Naive thymus-derived CD4-positive, alpha-beta T cell (primary cell): ENCODE measurements around the gene F13A1. TPM values are rescaled to one million over a fixed set of nuclear protein-coding genes. Genes with fewer than 3 reads are reported as not detected.

Experiments
- microRNA-seq: library from miRNA; unstranded; fragments of <30 nt; microRNA quantifications from one replicate; pipeline ENCODE4 v1.2.0, GENCODE V29; 2022; ENCODE audit warnings: borderline microRNAs expressed
- polyA plus RNA-seq, 2 donors: library from polyadenylated mRNA; unstranded; fragments of 300-500 nt; fragmentation: Illumina TruSeq; gene quantifications; one replicate each; pipeline ENCODE4 v1.2.3, GENCODE V29; 2021
- total RNA-seq, 6 experiments: library from RNA in 5 of 6; stranded (reverse) in 5 of 6; gene quantifications; 1 replicate in 5 of 6; 2 replicates in 1 of 6; pipeline ENCODE4 v1.2.3 and lab custom pipeline; 2021 to 2026

Gene F13A1
- total and polyA plus RNA-seq, 7 experiments from 2014 or later = 0.04 to 42.2 (median 3.0) TPM; not detected in 1

Small RNA genes within 50 kb of the gene (microRNA-seq; reads per million reads assigned to microRNA genes)
- gene MIR5683 (not detected), gene MIR7853 (not detected)
